HPDE6-E6E7 (cell line): Measurements from ENCODE around the gene ZNF567.
A peak's percentile ranks its signal among the peaks of the same experiment; 100 is the strongest.
"Not testable (repeated sequence)": the region's sequence is repeated elsewhere in the genome, so short reads cannot be mapped to it uniquely, and the experiment has no call there.

Experiments
- DNase-seq: peaks from one replicate; pipeline ENCODE4 v3.0.0; 2011; ENCODE audit warnings: missing footprints; ENCODE audit errors: extremely low spot score

The ZNF567 gene

GRCh38 chr19:36687214-36688056 lies at the start of gene ZNF567:
Gene ZNF567, plus strand, starts transcription at chr19:36687612. Its CDS starts 7,256 bp downstream, at chr19:36694868.
- DNase-seq = peak; percentile 98

GRCh38 chr19:36638862-36639510 lies 48.4 kb upstream of the ZNF567 start:
- no peak for DNase-seq

- DNase-seq = no peak
Measured at GRCh38 chr19:36646746-36647145, 40.7 kb upstream of the ZNF567 start.

GRCh38 chr19:36652958-36653357 lies 34.5 kb upstream of the ZNF567 start:
- DNase-seq = no peak

GRCh38 chr19:36665832-36666231 lies 21.6 kb upstream of the ZNF567 start:
- DNase-seq = no peak

GRCh38 chr19:36668646-36669045 lies 18.8 kb upstream of the ZNF567 start:
- no peak for DNase-seq

- DNase-seq = no peak
Measured at GRCh38 chr19:36672368-36672767, 15.0 kb upstream of the ZNF567 start.

GRCh38 chr19:36674201-36674600 lies 13.2 kb upstream of the ZNF567 start:
- DNase-seq = no peak

- no peak for DNase-seq
Measured at GRCh38 chr19:36679455-36679854, 8.0 kb upstream of the ZNF567 start.

- no peak for DNase-seq
Measured at GRCh38 chr19:36685835-36686234, 1.6 kb upstream of the ZNF567 start.

GRCh38 chr19:36686365-36687213 lies 823 bp upstream of the ZNF567 start:
- no peak for DNase-seq

- no peak for DNase-seq
Measured at GRCh38 chr19:36688058-36688457, 646 bp downstream of the ZNF567 start.

- no peak for DNase-seq
Measured at GRCh38 chr19:36707134-36707533, 19.7 kb downstream of the ZNF567 start.

- DNase-seq = no peak
Measured at GRCh38 chr19:36709423-36709822, 22.0 kb downstream of the ZNF567 start.

GRCh38 chr19:36719687-36720556 lies 32.5 kb downstream of the ZNF567 start:
- no peak for DNase-seq

- DNase-seq = not testable (repeated sequence)
Measured at GRCh38 chr19:36736166-36736565, 48.8 kb downstream of the ZNF567 start.

GRCh38 chr19:36745870-36746269 lies 58.5 kb downstream of the ZNF567 start:
- no peak for DNase-seq

- no peak for DNase-seq
Measured at GRCh38 chr19:36747750-36748149, 60.3 kb downstream of the ZNF567 start.

- no peak for DNase-seq
Measured at GRCh38 chr19:36748431-36749275, 61.2 kb downstream of the ZNF567 start.

- DNase-seq = not testable (repeated sequence)
Measured at GRCh38 chr19:36749613-36750012, 62.2 kb downstream of the ZNF567 start.
